ENCODE data around the gene BANP.
A peak's percentile ranks its signal among the peaks of the same experiment; 100 is the strongest.

BANP gene

DNA sequence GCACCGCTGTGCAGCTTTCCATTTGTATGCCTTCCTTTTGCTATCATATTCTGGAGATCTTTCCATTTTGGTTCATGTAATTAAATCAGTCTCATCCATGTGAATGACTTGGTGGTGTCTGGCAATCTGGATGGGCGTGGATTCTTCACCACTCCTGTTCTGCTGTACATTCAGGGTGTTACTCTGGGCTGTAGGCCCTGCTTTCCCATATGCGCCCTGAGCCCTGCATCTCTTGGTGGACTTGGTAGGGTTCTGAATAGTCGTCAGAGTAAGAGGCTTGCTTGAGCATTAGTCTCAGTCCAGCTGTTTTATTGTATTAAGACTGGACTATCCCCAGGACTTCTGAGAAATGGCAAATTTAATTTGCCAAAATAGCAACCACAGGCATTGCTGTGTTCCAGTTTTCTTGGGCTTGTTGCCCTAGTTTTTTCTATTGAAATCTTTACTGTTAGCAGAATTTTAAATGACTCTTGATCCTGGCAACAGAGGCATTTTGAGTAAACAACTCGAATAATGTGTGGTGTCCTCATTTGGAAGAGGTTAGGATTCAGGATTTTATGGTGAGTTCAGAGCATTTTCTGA, 14.9 kb downstream of the BANP start:
- DNase-seq (ENCODE audit: low read depth) = no peak
- H3K4me3 ChIP-seq (ENCODE audit: low read length) = no peak overlapping the region
- TF ChIP-seq, protein P1, sequence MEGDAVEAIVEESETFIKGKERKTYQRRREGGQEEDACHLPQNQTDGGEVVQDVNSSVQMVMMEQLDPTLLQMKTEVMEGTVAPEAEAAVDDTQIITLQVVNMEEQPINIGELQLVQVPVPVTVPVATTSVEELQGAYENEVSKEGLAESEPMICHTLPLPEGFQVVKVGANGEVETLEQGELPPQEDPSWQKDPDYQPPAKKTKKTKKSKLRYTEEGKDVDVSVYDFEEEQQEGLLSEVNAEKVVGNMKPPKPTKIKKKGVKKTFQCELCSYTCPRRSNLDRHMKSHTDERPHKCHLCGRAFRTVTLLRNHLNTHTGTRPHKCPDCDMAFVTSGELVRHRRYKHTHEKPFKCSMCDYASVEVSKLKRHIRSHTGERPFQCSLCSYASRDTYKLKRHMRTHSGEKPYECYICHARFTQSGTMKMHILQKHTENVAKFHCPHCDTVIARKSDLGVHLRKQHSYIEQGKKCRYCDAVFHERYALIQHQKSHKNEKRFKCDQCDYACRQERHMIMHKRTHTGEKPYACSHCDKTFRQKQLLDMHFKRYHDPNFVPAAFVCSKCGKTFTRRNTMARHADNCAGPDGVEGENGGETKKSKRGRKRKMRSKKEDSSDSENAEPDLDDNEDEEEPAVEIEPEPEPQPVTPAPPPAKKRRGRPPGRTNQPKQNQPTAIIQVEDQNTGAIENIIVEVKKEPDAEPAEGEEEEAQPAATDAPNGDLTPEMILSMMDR (IDR thresholded peaks at IDR 0.05; ENCODE audit: insufficient read depth, low read depth, low read length, missing control alignments) = no peak

DNA sequence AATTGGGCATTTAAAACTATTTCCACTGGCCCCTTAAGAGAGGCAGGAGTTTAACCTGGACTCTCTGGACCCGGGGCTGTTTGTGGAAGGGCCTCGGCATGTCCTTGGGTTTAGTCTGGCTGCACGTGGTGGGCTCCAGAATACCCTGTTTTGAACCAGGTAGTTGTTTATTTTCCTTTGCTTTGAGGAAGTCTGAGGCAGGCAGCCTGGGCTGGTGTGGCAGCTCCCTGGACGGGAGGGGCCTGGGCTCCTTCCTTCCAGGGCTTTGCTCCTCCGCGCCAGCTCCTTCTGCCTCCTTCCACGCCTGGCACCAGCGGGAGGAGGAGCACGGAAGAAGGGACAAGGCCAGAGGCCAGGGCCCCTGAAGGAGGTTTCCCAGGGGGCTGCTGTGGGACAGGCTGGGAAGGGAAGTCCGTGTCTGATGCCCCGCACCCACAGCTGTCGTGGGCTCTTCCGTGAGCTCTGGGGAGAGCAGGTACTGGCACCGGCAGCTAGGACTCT, 15.5 kb downstream of the BANP start:
- peak; percentile 45 for DNase-seq (ENCODE audit: low read depth)
- H3K4me3 ChIP-seq (ENCODE audit: low read length) = peak overlapping the region; percentile 19
- TF ChIP-seq, protein P1 (IDR thresholded peaks at IDR 0.05; ENCODE audit: insufficient read depth, low read depth, low read length, missing control alignments) = no peak

DNA sequence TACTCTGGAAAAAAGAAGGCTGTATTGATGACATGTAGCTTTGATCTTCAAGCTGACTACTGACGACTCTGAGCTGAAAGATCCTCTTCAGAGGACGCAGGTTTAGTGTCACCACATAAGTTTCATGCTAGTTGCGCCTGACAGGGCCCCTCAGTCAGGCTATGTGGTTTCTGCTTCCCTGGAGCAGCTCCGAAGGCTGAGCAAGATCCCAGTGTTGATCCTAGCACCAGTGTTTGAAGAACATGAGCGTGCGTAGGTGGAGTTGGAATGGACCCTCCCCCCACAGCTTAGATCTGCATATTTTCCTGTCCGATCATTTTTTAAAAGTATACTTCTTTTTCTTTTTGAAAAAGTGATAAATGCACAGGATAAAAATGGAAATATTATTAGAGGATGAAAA, 17.3 kb downstream of the BANP start:
- no peak overlapping the region for H3K4me3 ChIP-seq (ENCODE audit: low read length)
- DNase-seq (ENCODE audit: low read depth) = no peak

DNA sequence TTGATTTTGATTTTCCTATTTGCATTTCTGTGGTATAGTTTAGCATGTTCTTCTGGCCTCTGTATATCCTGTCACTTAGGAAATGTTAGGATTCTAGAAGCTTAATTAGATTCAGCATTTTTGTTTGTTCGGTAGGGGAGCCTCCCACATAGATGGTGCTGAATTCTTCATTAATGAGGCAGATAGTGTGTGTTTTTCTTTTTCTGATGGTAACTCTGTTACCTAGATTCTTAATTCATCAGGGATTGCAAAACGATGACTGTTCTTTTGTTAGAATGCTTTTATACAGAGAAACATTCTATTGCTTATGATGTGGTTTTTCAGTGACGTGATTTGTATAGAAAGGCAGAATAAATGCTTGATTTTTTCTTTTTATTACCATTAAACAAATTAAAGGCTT, 19.0 kb downstream of the BANP start:
- DNase-seq (ENCODE audit: low read depth) = peak; percentile 60
- no peak overlapping the region for H3K4me3 ChIP-seq (ENCODE audit: low read length)
- TF ChIP-seq, protein P1 (IDR thresholded peaks at IDR 0.05; ENCODE audit: insufficient read depth, low read depth, low read length, missing control alignments) = no peak

More for the DNA sequence above, 17.3 kb downstream of the BANP start:
- TF ChIP-seq, protein P1 (IDR thresholded peaks at IDR 0.05; ENCODE audit: insufficient read depth, low read depth, low read length, missing control alignments) = no peak

DNA sequence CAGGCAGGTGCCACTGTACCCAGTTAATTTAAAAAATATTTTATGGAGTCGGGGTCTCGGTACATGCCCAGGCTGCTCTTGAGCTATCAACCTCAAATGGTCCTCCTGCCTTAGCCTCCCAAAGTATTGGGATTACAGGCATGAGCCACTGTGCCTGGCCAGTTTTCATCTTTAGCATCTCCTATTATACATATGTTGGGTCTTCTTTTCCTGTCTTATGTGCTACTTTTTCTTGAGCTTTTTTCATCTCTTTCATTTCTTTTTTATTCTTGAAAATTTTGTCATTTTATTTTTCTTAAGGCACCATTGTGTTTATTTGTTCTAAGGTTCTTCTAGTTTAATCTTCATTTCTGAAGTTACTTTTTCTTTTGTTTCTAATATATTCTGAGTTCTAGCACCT, 20.7 kb downstream of the BANP start:
- TF ChIP-seq, protein P1 (IDR thresholded peaks at IDR 0.05; ENCODE audit: insufficient read depth, low read depth, low read length, missing control alignments) = no peak
- no peak overlapping the region for H3K4me3 ChIP-seq (ENCODE audit: low read length)
- no peak for DNase-seq (ENCODE audit: low read depth)

DNA sequence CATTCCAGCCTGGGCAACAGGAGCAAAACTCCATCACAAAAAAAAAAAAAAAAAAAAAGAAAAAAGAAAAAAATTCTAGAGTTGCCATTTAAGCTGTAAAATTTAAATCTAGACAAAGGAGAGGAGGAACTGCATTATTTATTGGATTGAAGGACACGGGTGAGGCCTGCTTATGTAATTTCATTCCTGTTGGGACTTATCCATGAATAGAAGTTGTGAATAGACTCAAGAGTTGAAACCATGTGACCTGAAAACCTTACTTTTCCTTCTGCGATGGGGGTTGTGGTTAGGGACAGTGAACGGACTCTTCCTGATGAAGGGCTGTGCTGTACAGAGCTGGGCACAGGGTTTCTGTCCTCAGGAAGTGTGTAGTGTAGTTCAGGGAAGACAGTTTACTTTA, 22.5 kb downstream of the BANP start:
- TF ChIP-seq, protein P1 (IDR thresholded peaks at IDR 0.05; ENCODE audit: insufficient read depth, low read depth, low read length, missing control alignments) = no peak
- H3K4me3 ChIP-seq (ENCODE audit: low read length) = no peak overlapping the region

DNA sequence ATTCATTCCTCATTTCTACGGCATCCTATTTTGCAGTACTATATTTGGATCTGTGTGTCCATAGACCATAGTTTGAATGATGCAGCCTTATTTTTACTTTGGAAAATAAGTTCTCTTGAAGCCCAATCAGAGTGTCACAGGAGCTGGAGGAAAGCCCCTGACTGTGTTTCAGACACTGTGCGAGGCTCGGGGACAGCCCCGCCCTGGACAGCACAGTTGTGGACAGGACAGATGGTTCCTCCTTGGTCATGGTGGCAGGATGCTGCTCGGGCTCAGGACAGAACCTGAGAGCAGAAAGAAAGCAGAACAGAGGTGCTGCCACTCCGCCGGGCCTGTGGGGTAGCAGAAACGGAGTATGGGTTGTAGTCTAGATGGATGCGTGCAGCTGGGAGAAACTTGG, 22.9 kb downstream of the BANP start:
- TF ChIP-seq, protein P1 (IDR thresholded peaks at IDR 0.05; ENCODE audit: insufficient read depth, low read depth, low read length, missing control alignments) = no peak
- no peak for DNase-seq (ENCODE audit: low read depth)
- no peak overlapping the region for H3K4me3 ChIP-seq (ENCODE audit: low read length)

More for the DNA sequence above, 22.5 kb downstream of the BANP start:
- peak; percentile 58 for DNase-seq (ENCODE audit: low read depth)
